Measurements from ENCODE around the gene DNMT3L. TPM values are rescaled to one million over a fixed set of nuclear protein-coding genes. Genes with fewer than 3 reads are reported as not detected.
"Not testable (repeated sequence)": the region's sequence is repeated elsewhere in the genome, so short reads cannot be mapped to it uniquely, and the experiment has no call there.

The DNMT3L gene
- under 1 TPM in 1 of 12 donors, not detected in 11; 0.26 TPM for polyA plus RNA-seq (ENCODE audit: insufficient read length in 12 of 12)
- long read RNA-seq, donor 1, result 0 reads
- long read RNA-seq, donor 2, result 0 reads
- long read RNA-seq, donor 3, result 0 reads
- long read RNA-seq, donor 4, result 0 reads
- long read RNA-seq, donor 5, result 0 reads
- long read RNA-seq, donor 6, result 0 reads
- long read RNA-seq, donor 7, result 0 reads
- long read RNA-seq, donor 8, result 0 reads
- long read RNA-seq, donor 9, result 0 reads
- long read RNA-seq, donor 10, result 0 reads
- long read RNA-seq, donor 11, result 0 reads

GRCh38 chr21:44261675-44262295 lies at the start of gene DNMT3L:
DNMT3L (minus strand) TSS chr21:44261897; CDS start chr21:44261259, 638 bp downstream.
- no peak for DNase-seq

GRCh38 chr21:44310628-44311507 lies 49.2 kb upstream of the DNMT3L start:
- DNase-seq, result no peak

GRCh38 chr21:44306936-44307704 lies 45.4 kb upstream of the DNMT3L start:
- DNase-seq, result no peak

- DNase-seq, result no peak
Measured at GRCh38 chr21:44305691-44306090, 44.0 kb upstream of the DNMT3L start.

GRCh38 chr21:44304877-44305293 lies 43.2 kb upstream of the DNMT3L start:
- no peak for DNase-seq

- no peak for DNase-seq
Measured at GRCh38 chr21:44304011-44304616, 42.4 kb upstream of the DNMT3L start.

- no peak for DNase-seq
Measured at GRCh38 chr21:44303490-44303981, 41.8 kb upstream of the DNMT3L start.

- not testable (repeated sequence) for DNase-seq
Measured at GRCh38 chr21:44302573-44303401, 41.1 kb upstream of the DNMT3L start.

- no peak for DNase-seq
Measured at GRCh38 chr21:44301961-44302406, 40.3 kb upstream of the DNMT3L start.

- no peak for DNase-seq
Measured at GRCh38 chr21:44301141-44301540, 39.4 kb upstream of the DNMT3L start.

- DNase-seq, result peak; percentile 52
Measured at GRCh38 chr21:44300262-44300959, 38.7 kb upstream of the DNMT3L start.

- peak; percentile 41 for DNase-seq
Measured at GRCh38 chr21:44299458-44300261, 38.0 kb upstream of the DNMT3L start, which contains the start of gene PFKL. PFKL (plus strand) TSS chr21:44300053; CDS start chr21:44300106, 53 bp downstream.

GRCh38 chr21:44299085-44299457 lies 37.4 kb upstream of the DNMT3L start:
- DNase-seq, result no peak

GRCh38 chr21:44298301-44298700 lies 36.6 kb upstream of the DNMT3L start:
- DNase-seq, result no peak

- DNase-seq, result peak; percentile 89
Measured at GRCh38 chr21:44297525-44298290, 36.0 kb upstream of the DNMT3L start.

- no peak for DNase-seq
Measured at GRCh38 chr21:44296916-44297315, 35.2 kb upstream of the DNMT3L start.

- no peak for DNase-seq
Measured at GRCh38 chr21:44296103-44296519, 34.4 kb upstream of the DNMT3L start.

GRCh38 chr21:44295646-44296045 lies 33.9 kb upstream of the DNMT3L start:
- DNase-seq, result no peak

All from muscle of arm (tissue), 14 donors.